ENCODE measurements around the gene PARD3B.
"Not testable (repeated sequence)": the region's sequence is repeated elsewhere in the genome, so short reads cannot be mapped to it uniquely, and the experiment has no call there.

The PARD3B gene

DNA sequence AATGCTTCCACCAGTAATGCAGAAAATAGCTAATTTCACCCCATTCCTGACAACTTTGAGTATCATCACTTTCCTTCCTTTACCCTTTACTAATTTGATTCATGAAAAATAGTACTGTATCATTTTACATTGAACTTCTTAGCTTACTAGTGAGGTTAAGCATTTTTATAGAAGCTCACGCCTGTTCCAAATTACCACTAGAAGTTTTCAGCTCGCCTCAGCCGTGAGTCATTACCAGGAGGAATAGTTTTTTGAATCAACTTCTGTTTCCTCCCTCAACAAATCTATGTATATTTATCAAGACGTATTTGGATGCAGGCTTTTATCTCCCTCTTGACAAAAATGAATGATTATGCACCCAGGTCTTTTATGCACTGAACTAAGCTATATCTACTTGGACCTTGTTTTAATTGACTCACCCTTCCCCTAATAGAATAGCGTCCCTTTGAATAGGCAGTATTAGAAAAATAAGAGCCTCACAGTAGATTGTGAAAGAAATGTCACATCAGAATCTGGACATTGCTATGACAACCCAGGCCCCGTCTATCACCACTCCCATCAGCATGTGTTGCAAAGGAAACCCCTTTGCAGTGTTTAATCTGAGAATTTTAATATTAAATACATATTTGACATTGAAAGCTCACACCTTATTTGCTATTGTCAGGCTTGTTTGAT, 929.6 kb downstream of the PARD3B start:
- TF ChIP-seq PAX5 (IDR thresholded peaks at IDR 0.05; ENCODE audit: insufficient read depth, low read length, severe bottlenecking) (no peak), SPI1 (IDR thresholded peaks at IDR 0.05; ENCODE audit: low read depth, low read length) (no peak), TAF1 (IDR thresholded peaks at IDR 0.05; ENCODE audit: low read depth, low read length) (no peak), POLR2A (IDR thresholded peaks at IDR 0.05; ENCODE audit: low read depth, low read length) (no peak), POU2F2 (IDR thresholded peaks at IDR 0.05; ENCODE audit: low read depth, low read length) (no peak)
- no peak for DNase-seq (ENCODE audit: insufficient read length, low spot score)
- no peak for FAIRE-seq

DNA sequence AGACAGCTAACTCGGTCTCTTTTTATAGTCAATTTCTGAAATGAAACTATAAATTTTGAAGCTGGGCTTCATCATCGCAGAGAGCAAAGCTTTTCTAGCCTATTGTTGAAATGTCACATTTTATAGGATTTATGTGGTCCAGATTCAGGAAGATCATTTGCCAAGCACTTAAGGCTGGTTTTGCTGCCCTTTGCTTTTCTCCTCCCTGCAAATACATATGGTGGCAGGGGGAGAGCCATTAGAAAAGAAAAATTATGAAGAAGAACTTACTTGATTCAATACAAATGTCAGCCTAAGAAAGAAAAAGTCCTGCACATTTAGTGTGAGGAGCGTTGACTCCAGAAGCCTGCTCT, 930.1 kb downstream of the PARD3B start:
- no peak for TF ChIP-seq SPI1 (IDR thresholded peaks at IDR 0.05; ENCODE audit: low read depth, low read length)
- no peak for TF ChIP-seq POLR2AphosphoS5 (IDR thresholded peaks at IDR 0.05; ENCODE audit: low read depth, low read length)
- no peak for TF ChIP-seq TAF1 (IDR thresholded peaks at IDR 0.05; ENCODE audit: low read depth, low read length)
- no peak for TF ChIP-seq PAX5 (IDR thresholded peaks at IDR 0.05; ENCODE audit: insufficient read depth, low read length, severe bottlenecking)
- DNase-seq (ENCODE audit: insufficient read length, low spot score) (no peak), FAIRE-seq (no peak)

GRCh38 chr2:205477016-205477705, 931.9 kb downstream of the PARD3B start:
- DNase-seq (ENCODE audit: insufficient read length, low spot score) (no peak), FAIRE-seq (no peak)
- TF ChIP-seq PAX5 (IDR thresholded peaks at IDR 0.05; ENCODE audit: insufficient read depth, low read length, severe bottlenecking) (no peak), POLR2AphosphoS5 (IDR thresholded peaks at IDR 0.05; ENCODE audit: low read depth, low read length) (no peak)

DNA sequence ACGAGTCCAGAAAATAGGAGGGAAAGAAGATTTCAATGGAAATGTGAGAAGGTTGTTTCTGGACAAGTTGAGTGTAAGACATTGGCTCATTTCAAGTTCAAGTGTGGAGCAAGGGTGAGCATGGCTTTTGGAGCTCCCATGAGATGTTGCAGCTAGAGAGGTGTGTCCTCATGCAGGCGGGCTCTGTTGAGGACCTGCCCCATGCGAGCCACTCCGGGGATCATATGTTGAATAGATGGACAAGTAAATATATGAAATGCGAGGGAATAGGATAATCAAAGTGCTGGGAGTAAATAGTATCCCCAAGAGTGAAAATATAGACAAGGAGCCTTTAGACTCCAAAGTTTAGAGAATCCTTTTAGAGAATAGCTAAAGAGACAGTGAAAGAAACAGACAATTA, 936.6 kb downstream of the PARD3B start:
- no peak for DNase-seq (ENCODE audit: insufficient read length, low spot score)
- TF ChIP-seq POU2F2 (IDR thresholded peaks at IDR 0.05; ENCODE audit: low read depth, low read length) = no peak
- TF ChIP-seq SPI1 (IDR thresholded peaks at IDR 0.05; ENCODE audit: low read depth, low read length) = no peak
- TF ChIP-seq POLR2A (IDR thresholded peaks at IDR 0.05; ENCODE audit: low read depth, low read length) = no peak
- TF ChIP-seq TAF1 (IDR thresholded peaks at IDR 0.05; ENCODE audit: low read depth, low read length) = no peak
- TF ChIP-seq POLR2AphosphoS5 (IDR thresholded peaks at IDR 0.05; ENCODE audit: low read depth, low read length) = no peak
- no peak for TF ChIP-seq PAX5 (IDR thresholded peaks at IDR 0.05; ENCODE audit: insufficient read depth, low read length, severe bottlenecking)
- no peak for FAIRE-seq

DNA sequence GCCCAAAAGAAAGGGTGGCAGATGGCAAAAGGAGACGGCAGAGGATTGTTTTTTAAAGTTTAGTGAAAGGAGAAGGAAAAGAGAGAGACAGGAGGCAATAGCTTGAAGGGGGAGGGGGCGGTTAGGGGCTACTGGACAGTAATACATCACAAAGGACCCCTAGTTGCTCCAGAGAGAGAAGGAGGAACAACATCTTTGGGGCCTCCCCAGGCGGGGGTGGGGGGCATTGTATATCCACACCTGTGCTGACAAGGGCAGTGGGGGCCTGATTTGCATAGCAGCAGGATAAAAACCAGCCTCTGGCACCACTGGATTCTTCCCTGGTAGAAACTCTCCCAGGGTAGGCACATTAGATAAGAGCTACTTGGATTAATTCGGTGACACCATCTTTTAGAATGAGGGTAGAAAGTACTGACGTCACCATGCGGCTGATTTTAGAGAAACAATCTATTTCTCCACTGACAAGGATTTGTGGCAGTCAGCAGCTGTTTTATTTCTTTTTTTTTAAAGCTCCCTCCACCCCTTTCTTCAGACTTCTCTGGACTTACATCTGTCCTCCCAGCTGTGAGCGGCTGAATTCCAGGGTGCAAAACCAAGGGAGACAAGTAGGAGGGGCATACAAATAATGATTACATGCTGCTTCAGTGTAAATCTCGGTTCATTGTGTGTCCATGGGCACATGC, 937.3 kb downstream of the PARD3B start:
- TF ChIP-seq POU2F2 (IDR thresholded peaks at IDR 0.05; ENCODE audit: low read depth, low read length) (no peak), TAF1 (IDR thresholded peaks at IDR 0.05; ENCODE audit: low read depth, low read length) (no peak), POLR2A (IDR thresholded peaks at IDR 0.05; ENCODE audit: low read depth, low read length) (no peak), SPI1 (IDR thresholded peaks at IDR 0.05; ENCODE audit: low read depth, low read length) (no peak), POLR2AphosphoS5 (IDR thresholded peaks at IDR 0.05; ENCODE audit: low read depth, low read length) (no peak), PAX5 (IDR thresholded peaks at IDR 0.05; ENCODE audit: insufficient read depth, low read length, severe bottlenecking) (no peak)
- no peak for DNase-seq (ENCODE audit: insufficient read length, low spot score)
- FAIRE-seq = no peak

GRCh38 chr2:205483095-205483494, 937.8 kb downstream of the PARD3B start:
- no peak for DNase-seq (ENCODE audit: insufficient read length, low spot score)
- no peak for FAIRE-seq
- TF ChIP-seq PAX5 (IDR thresholded peaks at IDR 0.05; ENCODE audit: insufficient read depth, low read length, severe bottlenecking) (no peak), SPI1 (IDR thresholded peaks at IDR 0.05; ENCODE audit: low read depth, low read length) (no peak), POLR2AphosphoS5 (IDR thresholded peaks at IDR 0.05; ENCODE audit: low read depth, low read length) (no peak), TAF1 (IDR thresholded peaks at IDR 0.05; ENCODE audit: low read depth, low read length) (no peak), POLR2A (IDR thresholded peaks at IDR 0.05; ENCODE audit: low read depth, low read length) (no peak), POU2F2 (IDR thresholded peaks at IDR 0.05; ENCODE audit: low read depth, low read length) (no peak)

DNA sequence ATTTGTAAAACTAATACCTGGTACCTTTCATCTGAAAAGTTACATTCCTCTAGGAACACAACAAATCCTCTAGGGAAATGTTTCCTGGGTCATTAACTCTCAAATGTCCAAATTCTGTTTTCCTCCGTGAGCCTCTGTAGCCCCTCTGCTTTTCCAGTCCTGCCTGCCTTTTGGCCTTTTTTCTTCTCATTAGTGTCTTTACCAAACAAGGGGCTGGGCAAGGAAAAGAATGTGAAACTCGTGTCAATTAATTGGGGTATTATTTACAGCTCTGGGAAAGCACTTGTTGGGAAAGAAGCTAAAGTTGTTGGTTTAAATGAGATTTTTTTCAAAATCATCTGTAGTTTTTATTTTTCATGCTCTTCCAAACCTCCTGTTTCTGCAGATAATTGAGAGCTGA, 938.9 kb downstream of the PARD3B start:
- no peak for TF ChIP-seq POLR2AphosphoS5 (IDR thresholded peaks at IDR 0.05; ENCODE audit: low read depth, low read length)
- no peak for TF ChIP-seq SPI1 (IDR thresholded peaks at IDR 0.05; ENCODE audit: low read depth, low read length)
- no peak for TF ChIP-seq POU2F2 (IDR thresholded peaks at IDR 0.05; ENCODE audit: low read depth, low read length)
- TF ChIP-seq TAF1 (IDR thresholded peaks at IDR 0.05; ENCODE audit: low read depth, low read length) = no peak
- no peak for TF ChIP-seq PAX5 (IDR thresholded peaks at IDR 0.05; ENCODE audit: insufficient read depth, low read length, severe bottlenecking)
- TF ChIP-seq POLR2A (IDR thresholded peaks at IDR 0.05; ENCODE audit: low read depth, low read length) = no peak
- DNase-seq (ENCODE audit: insufficient read length, low spot score) (no peak), FAIRE-seq (no peak)

GRCh38 chr2:205484764-205485163, 939.5 kb downstream of the PARD3B start:
- DNase-seq (ENCODE audit: insufficient read length, low spot score) (no peak), FAIRE-seq (no peak)
- no peak for TF ChIP-seq PAX5 (IDR thresholded peaks at IDR 0.05; ENCODE audit: insufficient read depth, low read length, severe bottlenecking)
- no peak for TF ChIP-seq SPI1 (IDR thresholded peaks at IDR 0.05; ENCODE audit: low read depth, low read length)
- no peak for TF ChIP-seq POLR2A (IDR thresholded peaks at IDR 0.05; ENCODE audit: low read depth, low read length)
- no peak for TF ChIP-seq POU2F2 (IDR thresholded peaks at IDR 0.05; ENCODE audit: low read depth, low read length)
- TF ChIP-seq TAF1 (IDR thresholded peaks at IDR 0.05; ENCODE audit: low read depth, low read length) = no peak
- TF ChIP-seq POLR2AphosphoS5 (IDR thresholded peaks at IDR 0.05; ENCODE audit: low read depth, low read length) = no peak

DNA sequence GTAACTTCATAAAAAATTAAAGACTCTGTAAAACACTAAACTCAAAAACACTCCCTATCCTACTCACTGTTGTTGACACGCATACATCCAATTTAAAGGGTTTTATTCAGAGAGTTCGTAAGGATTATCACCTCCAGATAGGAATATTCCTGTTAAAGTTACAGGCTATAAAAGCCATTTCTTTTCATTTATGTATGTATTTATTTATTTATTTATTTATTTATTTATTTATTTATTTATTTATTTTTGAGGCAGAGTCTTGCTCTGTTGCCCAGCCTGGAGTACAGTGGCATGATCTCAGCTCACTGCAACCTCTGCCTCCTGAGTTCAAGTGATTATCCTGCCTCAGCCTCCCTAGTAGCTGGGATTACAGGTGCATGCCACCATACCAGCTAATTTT, 948.3 kb downstream of the PARD3B start:
- not testable (repeated sequence) for FAIRE-seq; DNase-seq (ENCODE audit: insufficient read length, low spot score)

Data from GM12891 (cell line).